GM21360 (cell line): Measurements from ENCODE around the gene CPS1.

ENCODE experiments used
- ATAC-seq: cut with Tn5 transposase; IDR thresholded peaks from one replicate; pipeline ENCODE4 v1.9.1; 2021; ENCODE audit warnings: mild to moderate bottlenecking, moderate library complexity; ENCODE audit not compliant: unreplicated experiment

CPS1 gene

GRCh38 chr2:210556329-210556980 is at the start of gene CPS1:
TSS of gene CPS1 (plus strand) at chr2:210556599. CDS start at chr2:210556734, 135 bp downstream.
- no peak for ATAC-seq

- no peak for ATAC-seq
Observed at GRCh38 chr2:210515911-210516310, 40.5 kb upstream of the CPS1 start.

DNA sequence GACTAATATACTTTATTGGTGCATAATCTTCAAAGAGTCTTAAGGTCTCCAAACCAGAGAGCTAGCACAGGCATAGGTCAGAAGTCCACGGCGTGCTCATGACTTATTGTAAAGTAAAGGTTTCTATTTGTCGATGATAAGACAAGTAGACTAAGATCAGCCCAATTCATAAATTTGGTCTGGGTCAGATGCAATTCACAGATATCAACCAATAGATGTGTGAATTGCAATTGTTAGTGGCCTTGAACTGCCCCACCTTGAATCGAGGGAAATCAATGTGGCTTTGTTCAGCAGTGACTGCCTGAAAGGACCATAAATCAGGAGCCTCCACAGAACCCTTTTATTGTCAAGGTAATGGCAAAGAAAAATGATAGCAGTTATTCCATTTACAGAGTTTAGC is 39.1 kb upstream of the CPS1 start:
- no peak for ATAC-seq

GRCh38 chr2:210519594-210519993 is 36.8 kb upstream of the CPS1 start:
- no peak for ATAC-seq

- ATAC-seq: no peak
Observed at GRCh38 chr2:210522399-210522798, 34.0 kb upstream of the CPS1 start.

DNA sequence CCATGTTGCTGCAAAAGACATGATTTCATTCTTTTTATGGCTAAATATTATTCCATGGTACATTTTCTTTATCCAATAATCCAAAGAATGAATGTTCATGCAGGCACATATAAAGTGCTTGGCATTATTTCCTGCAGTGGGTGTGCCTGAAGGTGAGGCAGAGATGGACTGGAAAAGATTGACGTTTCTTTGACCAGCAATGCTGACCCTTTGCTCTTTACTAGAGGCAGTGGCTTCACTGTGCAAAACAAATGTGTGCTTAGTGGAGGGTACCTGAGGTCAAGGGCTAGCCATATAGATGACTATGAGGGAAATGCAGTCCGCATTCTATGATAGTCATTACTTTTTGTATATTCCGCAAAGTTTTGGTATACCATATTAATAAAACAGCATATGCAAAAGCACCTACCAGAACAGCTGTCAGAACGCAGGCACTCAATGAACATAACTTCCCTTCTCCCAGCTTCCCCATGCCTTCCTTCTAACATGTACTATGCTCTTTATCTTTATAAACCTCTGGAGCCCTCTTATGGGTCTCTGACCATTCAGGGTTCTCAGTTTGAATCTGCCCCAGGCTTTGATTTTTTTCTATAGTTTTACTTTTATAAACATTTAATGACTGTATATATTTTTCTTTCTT is 32.6 kb upstream of the CPS1 start:
- no peak for ATAC-seq

DNA sequence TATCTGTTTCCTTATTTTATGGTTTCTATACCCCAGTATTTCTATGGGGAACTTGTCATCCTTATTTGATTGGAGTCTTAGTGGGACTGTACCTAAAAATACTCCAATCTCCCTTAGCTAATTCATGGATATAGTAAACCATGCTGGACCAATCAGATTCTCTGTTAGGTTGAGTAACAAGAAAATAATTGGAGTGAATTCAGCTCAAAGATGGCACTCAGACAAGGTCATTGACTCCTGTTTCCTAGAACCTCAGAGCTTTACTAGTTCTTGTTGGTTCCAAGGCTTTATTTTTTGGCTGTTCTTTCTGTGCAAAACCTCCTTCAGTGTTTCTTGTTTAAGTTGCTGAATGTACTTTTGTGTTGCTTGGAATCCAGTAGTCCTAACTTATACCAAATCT is 31.9 kb upstream of the CPS1 start:
- ATAC-seq: no peak

DNA sequence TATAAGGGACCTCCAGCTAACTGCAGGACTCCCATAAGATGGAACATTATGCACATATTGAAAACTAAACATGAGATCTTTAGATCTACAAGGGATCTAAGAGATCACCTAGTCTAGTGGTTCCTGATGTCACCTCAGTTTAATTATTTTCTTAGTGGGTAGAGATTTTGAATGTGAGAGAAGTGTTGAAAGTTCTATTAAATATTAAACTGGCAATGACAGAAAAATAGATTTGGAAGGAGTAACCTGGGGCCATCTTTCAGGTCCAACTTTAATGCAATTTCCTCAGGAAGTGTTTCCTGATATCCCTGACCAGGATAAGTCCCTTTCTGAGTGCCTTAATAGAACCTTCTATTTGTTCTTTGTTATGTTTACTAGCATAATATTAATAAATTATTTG is 29.1 kb upstream of the CPS1 start:
- ATAC-seq: no peak

DNA sequence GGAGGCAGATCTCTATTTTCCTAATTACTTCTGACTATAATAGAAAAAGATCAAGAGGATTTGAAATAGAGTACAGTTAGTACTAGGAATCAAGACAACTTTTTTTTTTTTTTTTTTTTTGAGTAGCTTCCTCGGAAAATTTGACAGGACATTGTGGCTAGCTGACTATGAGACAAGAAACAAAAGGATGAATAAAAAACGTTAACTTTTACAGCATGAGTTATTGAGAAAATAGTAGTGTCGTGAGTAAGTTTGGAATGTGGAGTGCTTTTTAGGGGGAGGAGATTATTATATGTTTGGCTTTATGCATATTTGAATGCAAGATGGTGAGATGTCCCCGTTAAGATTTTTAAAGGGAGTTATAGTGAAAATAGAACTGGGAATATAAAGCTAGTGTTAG is 27.7 kb upstream of the CPS1 start:
- ATAC-seq: no peak

- ATAC-seq: no peak
Observed at GRCh38 chr2:210531050-210531449, 25.3 kb upstream of the CPS1 start.

GRCh38 chr2:210531482-210531881 is 24.9 kb upstream of the CPS1 start:
- ATAC-seq: no peak

DNA sequence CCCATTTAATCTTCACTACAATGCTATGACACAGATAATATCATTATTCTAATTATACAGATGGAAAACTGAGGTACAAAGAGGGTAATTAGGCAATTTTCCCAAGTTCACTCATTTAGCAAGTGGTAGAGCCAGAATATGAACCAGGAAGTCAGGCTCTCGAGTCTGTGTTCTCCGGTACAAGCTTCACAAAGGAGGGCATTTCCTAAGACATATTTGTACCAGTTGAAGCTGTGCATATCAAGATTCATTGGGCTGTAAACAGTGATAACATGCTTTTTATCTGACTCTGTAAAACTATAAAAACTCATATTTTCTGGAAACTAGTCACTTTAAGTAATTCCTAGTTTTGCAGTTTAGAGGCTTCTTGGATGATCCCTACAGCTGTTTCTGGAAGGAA is 23.0 kb upstream of the CPS1 start:
- ATAC-seq: no peak

DNA sequence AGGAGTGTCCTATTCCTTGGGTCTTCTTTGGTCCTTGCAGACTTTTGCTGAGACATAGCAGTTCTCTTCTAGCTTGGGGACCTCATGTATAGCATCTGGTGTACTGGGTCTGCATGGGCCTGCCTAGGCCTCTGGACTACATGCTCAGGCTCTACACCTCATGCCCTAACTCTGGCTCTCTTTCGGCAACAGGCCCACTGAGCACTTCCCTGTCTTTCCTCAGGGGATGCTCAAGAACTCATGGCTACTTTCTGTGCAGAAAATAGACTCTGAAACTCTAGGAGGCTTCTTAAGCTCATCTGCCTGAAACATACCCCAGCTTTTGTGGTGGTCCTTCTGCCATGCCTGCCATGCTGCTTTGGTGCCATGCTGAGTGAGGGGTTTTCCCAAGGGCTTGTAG is 21.5 kb upstream of the CPS1 start:
- ATAC-seq: no peak

DNA sequence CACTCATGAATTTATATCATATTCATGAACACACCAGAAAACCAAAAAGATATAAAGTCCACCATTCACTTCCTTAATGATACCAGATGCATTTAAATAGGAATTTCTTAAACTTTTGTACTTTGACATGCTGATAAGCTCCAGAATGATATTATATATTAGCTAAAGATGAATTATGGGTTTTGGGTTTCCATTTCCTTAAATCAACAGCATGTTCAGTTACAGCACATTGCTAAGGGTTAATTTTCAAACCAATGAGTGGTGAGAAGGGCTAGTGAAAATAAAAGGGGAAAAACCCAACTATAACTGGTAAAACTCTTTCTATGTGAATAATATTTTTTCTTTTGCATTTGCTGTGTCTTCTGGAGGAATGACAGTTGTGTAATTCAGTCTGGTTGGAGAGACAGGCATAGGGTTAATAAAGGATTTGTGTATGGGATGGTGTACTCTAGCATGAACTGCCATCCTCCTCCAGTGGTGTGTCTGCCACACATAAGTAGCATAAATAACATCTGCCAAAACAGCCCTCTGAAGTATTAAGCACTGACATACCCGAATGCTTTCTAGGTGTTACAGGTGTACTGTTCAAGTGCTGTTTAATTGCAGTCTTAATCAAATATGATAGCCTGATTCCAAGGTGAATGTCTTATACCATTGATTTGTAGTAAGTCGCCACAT is 19.3 kb upstream of the CPS1 start:
- no peak for ATAC-seq

DNA sequence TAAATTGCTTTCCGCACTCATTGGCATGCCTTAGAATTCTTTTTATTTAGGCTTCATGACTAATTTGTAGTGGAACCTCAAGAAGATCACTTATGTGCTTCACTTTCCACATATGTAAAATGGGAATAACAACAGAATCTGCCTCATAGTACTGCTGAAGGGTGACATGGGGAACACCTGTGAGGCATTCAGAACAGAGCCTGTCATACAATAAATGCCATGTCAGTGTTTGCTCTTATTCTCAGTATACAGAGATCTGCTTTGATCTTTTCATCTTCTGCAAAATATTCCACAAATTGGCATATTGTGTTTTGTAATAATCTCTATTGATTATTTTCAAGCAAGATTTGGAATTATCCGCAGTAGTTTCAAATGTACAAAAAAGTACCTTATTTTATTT is 17.4 kb upstream of the CPS1 start:
- ATAC-seq: no peak

GRCh38 chr2:210539578-210540416 is 16.6 kb upstream of the CPS1 start:
- no peak for ATAC-seq

DNA sequence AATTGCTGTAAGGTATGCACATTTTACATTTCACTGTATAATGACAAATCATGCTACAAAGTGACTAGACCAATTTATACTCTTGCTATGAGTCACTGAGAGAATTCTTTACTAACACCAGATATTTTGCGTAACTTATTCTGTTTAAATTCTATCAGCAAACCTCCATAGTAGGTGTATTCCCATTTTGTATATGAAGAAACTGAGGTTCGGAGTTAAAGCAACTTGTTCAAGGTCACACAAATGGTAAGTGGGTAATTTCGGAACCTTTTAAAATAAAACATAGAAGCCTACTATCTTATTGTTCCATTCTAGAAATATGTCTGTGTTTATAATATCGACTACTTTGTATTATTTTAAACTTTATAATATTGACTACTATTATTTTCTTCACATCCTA is 15.9 kb upstream of the CPS1 start:
- no peak for ATAC-seq

DNA sequence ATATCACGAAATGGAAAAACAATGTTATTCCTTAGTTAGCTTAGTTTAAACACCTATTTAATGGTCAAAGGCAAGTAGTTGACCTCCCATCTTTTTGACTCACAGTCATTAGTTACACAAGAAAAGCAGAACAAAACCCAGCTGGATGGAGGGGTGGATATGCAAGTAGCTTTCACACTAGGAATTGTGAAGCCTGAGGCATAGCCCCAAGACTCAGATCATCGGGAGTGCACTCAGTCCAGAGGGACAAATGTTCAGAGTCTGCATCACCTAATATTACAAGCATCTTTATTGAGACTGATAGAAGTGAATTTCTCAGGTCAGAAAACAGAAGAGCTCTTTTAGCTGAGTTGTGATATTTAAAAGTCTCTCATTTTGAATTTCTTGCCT is 15.5 kb upstream of the CPS1 start:
- no peak for ATAC-seq

DNA sequence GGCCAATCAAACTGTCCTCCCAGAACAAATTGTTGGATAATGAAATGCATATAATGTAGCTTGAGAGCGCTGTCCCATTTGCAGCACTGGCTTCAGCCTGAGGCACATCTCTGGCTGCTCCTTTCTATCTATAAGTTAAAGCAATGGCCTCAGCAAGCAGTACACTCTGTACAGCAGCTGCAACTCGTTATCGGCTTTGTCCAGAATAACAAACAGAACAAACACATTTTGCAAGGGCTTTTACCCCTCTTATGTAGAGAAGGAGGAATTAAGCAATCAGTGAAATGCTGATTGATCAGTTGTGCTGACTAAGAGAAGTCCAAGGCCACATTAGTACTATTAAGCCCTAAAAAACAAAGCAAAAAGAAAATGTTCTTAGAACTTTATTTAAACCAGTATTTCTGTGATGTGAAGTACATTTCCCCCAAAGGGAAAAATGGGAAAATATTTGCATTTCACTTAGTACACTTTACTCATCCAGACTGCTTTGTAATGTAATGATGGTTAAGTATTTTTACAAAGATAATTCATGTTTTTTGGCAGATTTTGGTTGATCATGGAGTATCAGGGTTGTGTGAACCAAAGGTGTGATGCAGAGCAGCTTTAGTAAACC is 15.0 kb upstream of the CPS1 start:
- no peak for ATAC-seq

GRCh38 chr2:210544007-210544590 is 12.3 kb upstream of the CPS1 start:
- no peak for ATAC-seq

DNA sequence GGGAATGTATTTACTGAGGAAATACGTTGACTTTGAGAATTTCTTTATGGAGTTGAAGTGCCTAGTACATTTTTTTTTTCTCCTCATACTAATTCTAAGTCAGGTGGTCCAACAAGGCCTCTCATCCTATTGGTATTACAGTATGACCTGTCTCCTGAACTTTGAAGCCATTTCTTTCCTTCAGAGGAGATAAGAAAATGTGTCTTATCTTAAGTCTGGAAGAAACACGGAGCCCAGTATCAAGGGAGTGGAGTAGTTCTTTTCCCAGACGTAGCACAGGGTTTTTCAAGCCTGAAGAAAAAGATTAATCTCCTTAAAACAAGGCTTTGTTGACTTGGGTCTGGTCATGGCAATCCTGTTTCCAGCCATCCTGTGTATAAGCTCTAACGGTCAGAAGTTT is 11.6 kb upstream of the CPS1 start:
- ATAC-seq: no peak
